HepG2 (cell line): ENCODE data around the gene SMURF2. TPM values are rescaled to one million over a fixed set of nuclear protein-coding genes. Genes with fewer than 3 reads are reported as not detected.
A peak's percentile ranks its signal among the peaks of the same experiment; 100 is the strongest.

Experiments
- CBX5 ChIP-seq: sonication (generic); formaldehyde crosslinking; IDR thresholded peaks from 2 replicates; pipeline ENCODE4 v1.4.0; 2020; ENCODE audit warnings: missing genetic modification reagents, borderline replicate concordance
- FOXO4 ChIP-seq: sonication (generic); formaldehyde crosslinking; conservative IDR thresholded peaks from 2 replicates; pipeline ENCODE4 v1.8.1; 2023; ENCODE audit warnings: missing genetic modification reagents
- IKZF1 ChIP-seq: fragments of 450-650 bp; IDR thresholded peaks from 2 replicates; pipeline ENCODE4 v1.7.1; 2016
- IKZF4 ChIP-seq: sonication (generic); formaldehyde crosslinking; IDR thresholded peaks from 2 replicates; pipeline ENCODE4 v1.5.1; 2020; ENCODE audit warnings: borderline replicate concordance, mild to moderate bottlenecking, low read depth, missing genetic modification reagents; ENCODE audit errors: not compliant biosample characterization
- JUN ChIP-seq: sonication (generic); formaldehyde crosslinking; IDR thresholded peaks from 2 replicates; pipeline ENCODE4 v1.4.0; 2020; ENCODE audit warnings: mild to moderate bottlenecking, missing genetic modification reagents
- KLF16 ChIP-seq, 2 experiments: sonication (generic) in 1 of 2; formaldehyde crosslinking in 1 of 2; IDR thresholded peaks; 2 replicates each; pipeline versions ENCODE4 v1.6.1 to v1.8.0; 2016 to 2023; ENCODE audit warnings: missing genetic modification reagents in 2 of 2, missing compliant biosample characterization in 1 of 2
- MXD1 ChIP-seq: sonication (generic); formaldehyde crosslinking; IDR thresholded peaks from 2 replicates; pipeline ENCODE4 v1.4.0; 2020; ENCODE audit warnings: mild to moderate bottlenecking, missing genetic modification reagents
- PHF5A ChIP-seq: IDR thresholded peaks from one replicate; pipeline ENCODE4 v1.6.1; 2018; ENCODE audit warnings: low read depth, missing genetic modification reagents; ENCODE audit not compliant: unreplicated experiment
- RAD51 ChIP-seq: fragments of 450-650 bp; IDR thresholded peaks from 2 replicates; pipeline ENCODE4 v1.6.1; 2016; ENCODE audit warnings: borderline replicate concordance
- SIN3A ChIP-seq: IDR thresholded peaks from 2 replicates; pipeline ENCODE4 v1.6.1; 2011; ENCODE audit warnings: low read depth, mild to moderate bottlenecking, control low read depth, low read length, borderline replicate concordance
- SP1 ChIP-seq, 2 experiments: fragments of 450-650 bp in 1 of 2; sonication (generic) in 1 of 2; formaldehyde crosslinking in 1 of 2; IDR thresholded peaks; 2 replicates each; pipeline versions ENCODE4 v1.4.0 to v1.6.1; 2016 to 2020; ENCODE audit warnings: missing genetic modification reagents in 1 of 2
- ZMAT5 ChIP-seq: sonication (generic); formaldehyde crosslinking; IDR thresholded peaks from 2 replicates; pipeline ENCODE4 v1.5.0; 2020; ENCODE audit warnings: mild to moderate bottlenecking, low read depth, missing genetic modification reagents, borderline replicate concordance
- ZNF276 ChIP-seq: sonication (generic); formaldehyde crosslinking; IDR thresholded peaks from 2 replicates; pipeline ENCODE4 v1.4.0; 2020; ENCODE audit warnings: mild to moderate bottlenecking, low read depth, missing genetic modification reagents
- ZNF556 ChIP-seq: sonication (generic); formaldehyde crosslinking; IDR thresholded peaks from 2 replicates; pipeline ENCODE4 v1.4.0; 2020; ENCODE audit warnings: mild to moderate bottlenecking, missing genetic modification reagents, borderline replicate concordance
- ZNF597 ChIP-seq: sonication (generic); formaldehyde crosslinking; IDR thresholded peaks from 2 replicates; pipeline ENCODE4 v1.5.0; 2020; ENCODE audit warnings: missing genetic modification reagents
- ZNF644 ChIP-seq: IDR thresholded peaks from 2 replicates; pipeline ENCODE4 v1.6.1; 2016; ENCODE audit warnings: low read depth
- ZNF710 ChIP-seq: sonication (generic); formaldehyde crosslinking; IDR thresholded peaks from 2 replicates; pipeline ENCODE4 v1.5.0; 2020; ENCODE audit warnings: mild to moderate bottlenecking, missing genetic modification reagents, borderline replicate concordance
- ZNF749 ChIP-seq: sonication (generic); formaldehyde crosslinking; IDR thresholded peaks from 2 replicates; pipeline ENCODE4 v1.8.0; 2022; ENCODE audit warnings: mild to moderate bottlenecking, missing genetic modification reagents, moderate library complexity, borderline replicate concordance
- ZNF790 ChIP-seq: sonication (generic); formaldehyde crosslinking; IDR thresholded peaks from 2 replicates; pipeline ENCODE4 v1.8.0; 2022; ENCODE audit warnings: missing genetic modification reagents, mild to moderate bottlenecking, borderline replicate concordance
- ZNF883 ChIP-seq: sonication (generic); formaldehyde crosslinking; IDR thresholded peaks from 2 replicates; pipeline ENCODE4 v1.5.1; 2020; ENCODE audit warnings: mild to moderate bottlenecking, missing genetic modification reagents; ENCODE audit errors: not compliant biosample characterization
- polyA plus RNA-seq, 8 experiments: library from polyadenylated mRNA; depleted of rRNA in 3 of 8; stranded (reverse) in 7 of 8; unstranded in 1 of 8; fragments of >200 nt; fragmentation: Illumina TruSeq in 4 of 8; extraction: Trizol in 4 of 8; gene quantifications; 2 replicates each; pipeline versions ENCODE4 v1.2.1 to v1.2.3, GENCODE V29; 2011 to 2016; ENCODE audit warnings: low read depth in 4 of 8, missing spikeins in 1 of 8, mixed read lengths in 1 of 8; ENCODE audit not compliant: insufficient read depth in 1 of 8
- total RNA-seq, 5 experiments: library from RNA; depleted of rRNA; stranded (reverse); fragments of >200 nt; fragmentation: Illumina TruSeq; extraction: Trizol; gene quantifications; 2 replicates each; pipeline ENCODE4 v1.2.3, GENCODE V29; 2016; ENCODE audit warnings: low read depth in 1 of 5

The SMURF2 gene
- total and polyA plus RNA-seq, 2 of the 13 experiments (the other 11 are each of a cell fraction or from before 2014, with no cell fraction given) = 14.9 to 24.3 TPM

- no peak for TF ChIP-seq FOXO4 (CRISPR knock-in tag)
- no peak; the same call in 1 of the 2 replicates for TF ChIP-seq ZMAT5
- TF ChIP-seq IKZF4 (CRISPR knock-in tag) = peak; percentile 79
- peak; percentile 47; the same call in 1 of the 2 replicates for TF ChIP-seq CBX5 (CRISPR knock-in tag)
- TF ChIP-seq ZNF556 (CRISPR knock-in tag) = peak; percentile 93
- TF ChIP-seq ZNF883 (CRISPR knock-in tag) = peak; percentile 89
- TF ChIP-seq MXD1 = peak; percentile 88
- no peak for TF ChIP-seq ZNF644 (CRISPR knock-in tag)
- TF ChIP-seq ZNF790 (CRISPR knock-in tag) = peak; percentile 93; the same call in 1 of the 2 replicates
- TF ChIP-seq IKZF1 = no peak
- peak in 1 of 2 experiments; percentile 77; a peak in 1 of 4 replicates for TF ChIP-seq KLF16 (CRISPR knock-in tag; IDR thresholded peaks at IDR 0.05)
- TF ChIP-seq RAD51 = peak; percentile 75
- TF ChIP-seq ZNF276 (CRISPR knock-in tag) = peak; percentile 87; the same call in 1 of the 2 replicates
- 0 out of 2 replicates have a peak, but pooled peaks have one; percentile 12 for TF ChIP-seq ZNF710 (CRISPR knock-in tag)
- TF ChIP-seq JUN = peak; percentile 74
- TF ChIP-seq ZNF749 (CRISPR knock-in tag) = peak; percentile 97
- peak; percentile 86 for TF ChIP-seq SIN3A
- TF ChIP-seq PHF5A (CRISPR knock-in tag) = peak; percentile 85
- TF ChIP-seq SP1 (IDR thresholded peaks at IDR 0.05) = no peak
- TF ChIP-seq SP1 (CRISPR knock-in tag; IDR thresholded peaks at IDR 0.05) = peak; percentile 46
- peak; percentile 49; the same call in 1 of the 2 replicates for TF ChIP-seq ZNF597 (CRISPR knock-in tag)
These were observed 155.3 kb downstream of the SMURF2 start, which contains the start of gene CEP95 (continued) for GRCh38 chr17:64506576-64507412.
